ENCODE results near the gene EXOC3L4.

DNA sequence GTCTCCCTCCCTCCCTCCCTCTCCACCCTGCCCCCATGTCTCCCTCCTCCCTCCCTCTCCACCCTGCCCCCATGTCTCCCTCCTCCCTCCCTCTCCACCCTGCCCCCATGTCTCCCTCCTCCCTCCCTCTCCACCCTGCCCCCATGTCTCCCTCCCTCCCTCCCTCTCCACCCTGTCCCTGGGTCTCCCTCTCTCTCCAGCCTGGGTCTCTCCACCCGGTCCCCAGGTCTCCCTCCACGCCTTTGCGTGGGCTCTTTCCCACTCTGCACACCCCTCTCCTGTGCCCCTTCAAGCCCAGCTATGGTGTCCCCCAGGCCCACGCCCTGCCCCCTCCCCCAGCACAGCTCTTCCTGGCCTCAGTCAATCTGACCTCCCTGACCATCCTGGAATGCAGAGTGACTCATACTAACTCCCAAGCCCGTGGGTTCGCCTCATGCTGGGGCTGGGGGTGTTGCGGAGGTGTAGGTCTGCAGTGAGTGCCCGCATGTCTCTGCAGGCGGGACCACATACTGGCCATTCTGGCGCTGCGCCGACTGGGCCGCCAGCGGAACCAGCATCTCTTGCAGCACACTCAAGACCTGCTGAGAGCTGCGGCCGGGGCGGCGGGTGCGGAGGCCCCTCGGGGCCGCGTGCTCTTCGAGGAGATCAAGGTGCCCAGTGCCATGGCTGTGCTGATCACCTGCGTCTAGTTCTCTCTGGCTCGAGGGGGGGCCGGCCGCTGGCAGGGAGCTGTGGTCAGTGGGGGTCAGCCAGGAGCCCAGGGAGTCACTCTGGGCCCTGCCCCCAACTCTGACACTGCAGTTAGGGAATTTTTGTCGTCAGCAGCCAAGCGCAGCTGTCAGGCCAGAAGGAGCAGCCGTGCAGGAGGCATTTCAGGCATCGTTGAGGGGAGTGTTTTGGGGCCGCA lies 15.3 kb downstream of the EXOC3L4 start:
- TF ChIP-seq, protein P1, sequence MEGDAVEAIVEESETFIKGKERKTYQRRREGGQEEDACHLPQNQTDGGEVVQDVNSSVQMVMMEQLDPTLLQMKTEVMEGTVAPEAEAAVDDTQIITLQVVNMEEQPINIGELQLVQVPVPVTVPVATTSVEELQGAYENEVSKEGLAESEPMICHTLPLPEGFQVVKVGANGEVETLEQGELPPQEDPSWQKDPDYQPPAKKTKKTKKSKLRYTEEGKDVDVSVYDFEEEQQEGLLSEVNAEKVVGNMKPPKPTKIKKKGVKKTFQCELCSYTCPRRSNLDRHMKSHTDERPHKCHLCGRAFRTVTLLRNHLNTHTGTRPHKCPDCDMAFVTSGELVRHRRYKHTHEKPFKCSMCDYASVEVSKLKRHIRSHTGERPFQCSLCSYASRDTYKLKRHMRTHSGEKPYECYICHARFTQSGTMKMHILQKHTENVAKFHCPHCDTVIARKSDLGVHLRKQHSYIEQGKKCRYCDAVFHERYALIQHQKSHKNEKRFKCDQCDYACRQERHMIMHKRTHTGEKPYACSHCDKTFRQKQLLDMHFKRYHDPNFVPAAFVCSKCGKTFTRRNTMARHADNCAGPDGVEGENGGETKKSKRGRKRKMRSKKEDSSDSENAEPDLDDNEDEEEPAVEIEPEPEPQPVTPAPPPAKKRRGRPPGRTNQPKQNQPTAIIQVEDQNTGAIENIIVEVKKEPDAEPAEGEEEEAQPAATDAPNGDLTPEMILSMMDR (conservative IDR thresholded peaks at IDR 0.05), result peak; percentile 26; the same call in 1 of the 2 replicates
- TF ChIP-seq EZH2 (IDR thresholded peaks at IDR 0.05; ENCODE audit: low read depth), result no peak
